Hepatocyte (in vitro differentiated cells): ENCODE results near the gene GASK1A.

ENCODE experiments used
- CTCF ChIP-seq: fragments of 200-600 bp; sonication (generic); IDR thresholded peaks from 2 replicates; pipeline ENCODE4 v1.5.1; 2016; ENCODE audit warnings: antibody characterized with exemption, mild to moderate bottlenecking; ENCODE audit not compliant: poor library complexity
- EZH2 ChIP-seq: fragments of 200-600 bp; sonication (generic); IDR thresholded peaks from 2 replicates; pipeline ENCODE4 v1.6.1; 2016; ENCODE audit warnings: antibody characterized with exemption, mild to moderate bottlenecking, borderline replicate concordance

- TF ChIP-seq CTCF (no peak), EZH2 (no peak)
Measured at GRCh38 chr3:43043793-43044192, 64.7 kb downstream of the GASK1A start.
